ENCODE data around the gene CLIP2.
A peak's percentile ranks its signal among the peaks of the same experiment; 100 is the strongest.

GRCh38 chr7:74453322-74454011 is 164.3 kb downstream of the CLIP2 start, which contains the start of gene GTF2IRD1:
- TF ChIP-seq, protein P1, sequence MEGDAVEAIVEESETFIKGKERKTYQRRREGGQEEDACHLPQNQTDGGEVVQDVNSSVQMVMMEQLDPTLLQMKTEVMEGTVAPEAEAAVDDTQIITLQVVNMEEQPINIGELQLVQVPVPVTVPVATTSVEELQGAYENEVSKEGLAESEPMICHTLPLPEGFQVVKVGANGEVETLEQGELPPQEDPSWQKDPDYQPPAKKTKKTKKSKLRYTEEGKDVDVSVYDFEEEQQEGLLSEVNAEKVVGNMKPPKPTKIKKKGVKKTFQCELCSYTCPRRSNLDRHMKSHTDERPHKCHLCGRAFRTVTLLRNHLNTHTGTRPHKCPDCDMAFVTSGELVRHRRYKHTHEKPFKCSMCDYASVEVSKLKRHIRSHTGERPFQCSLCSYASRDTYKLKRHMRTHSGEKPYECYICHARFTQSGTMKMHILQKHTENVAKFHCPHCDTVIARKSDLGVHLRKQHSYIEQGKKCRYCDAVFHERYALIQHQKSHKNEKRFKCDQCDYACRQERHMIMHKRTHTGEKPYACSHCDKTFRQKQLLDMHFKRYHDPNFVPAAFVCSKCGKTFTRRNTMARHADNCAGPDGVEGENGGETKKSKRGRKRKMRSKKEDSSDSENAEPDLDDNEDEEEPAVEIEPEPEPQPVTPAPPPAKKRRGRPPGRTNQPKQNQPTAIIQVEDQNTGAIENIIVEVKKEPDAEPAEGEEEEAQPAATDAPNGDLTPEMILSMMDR (IDR thresholded peaks at IDR 0.05; ENCODE audit: poor library complexity, severe bottlenecking): no peak
- peak; percentile 58 for TF ChIP-seq POLR2AphosphoS5 (IDR thresholded peaks at IDR 0.05)

Data from neural cell (in vitro differentiated cells).